HepG2 (cell line): ENCODE measurements around the gene VPS25. TPM values are rescaled to one million over a fixed set of nuclear protein-coding genes. Genes with fewer than 3 reads are reported as not detected.
A peak's percentile ranks its signal among the peaks of the same experiment; 100 is the strongest.

Source experiments
- HNF4A ChIP-seq: sonication (generic); formaldehyde crosslinking; IDR thresholded peaks from 2 replicates; pipeline ENCODE4 v1.4.0; 2020; ENCODE audit warnings: missing genetic modification reagents
- HOXD1 ChIP-seq: sonication (generic); formaldehyde crosslinking; IDR thresholded peaks from 2 replicates; pipeline ENCODE4 v1.5.0; 2020; ENCODE audit warnings: missing genetic modification reagents
- MYC ChIP-seq: sonication (generic); formaldehyde crosslinking; IDR thresholded peaks from 2 replicates; pipeline ENCODE4 v1.9.0; 2021; ENCODE audit warnings: missing genetic modification reagents, borderline replicate concordance
- NFATC3 ChIP-seq: sonication (generic); formaldehyde crosslinking; IDR thresholded peaks from 2 replicates; pipeline ENCODE4 v1.5.1; 2020; ENCODE audit warnings: mild to moderate bottlenecking, missing genetic modification reagents
- PBX3 ChIP-seq: sonication (generic); formaldehyde crosslinking; IDR thresholded peaks from 2 replicates; pipeline ENCODE4 v1.8.1; 2023; ENCODE audit warnings: missing genetic modification reagents, inconsistent platforms, borderline replicate concordance
- PITX1 ChIP-seq: sonication (generic); formaldehyde crosslinking; IDR thresholded peaks from 2 replicates; pipeline ENCODE4 v1.5.1; 2020; ENCODE audit warnings: mild to moderate bottlenecking, missing genetic modification reagents
- PRPF4 ChIP-seq: fragments of 200-400 bp; formaldehyde crosslinking; IDR thresholded peaks from 2 replicates; pipeline ENCODE4 v1.6.1; 2016; ENCODE audit warnings: low read length, low read depth; ENCODE audit not compliant: poor library complexity, severe bottlenecking
- SAP130 ChIP-seq: IDR thresholded peaks from 2 replicates; pipeline ENCODE4 v1.6.1; 2016; ENCODE audit warnings: low read depth
- SMC3 ChIP-seq: IDR thresholded peaks from 2 replicates; pipeline ENCODE4 v1.6.1; 2011; ENCODE audit warnings: low read length, improper control_type of control experiment
- YEATS2 ChIP-seq: sonication (generic); formaldehyde crosslinking; IDR thresholded peaks from 2 replicates; pipeline ENCODE4 v1.4.0; 2020; ENCODE audit warnings: missing genetic modification reagents, borderline replicate concordance
- ZFP37 ChIP-seq: sonication (generic); formaldehyde crosslinking; IDR thresholded peaks from 2 replicates; pipeline ENCODE4 v1.4.0; 2020; ENCODE audit warnings: missing genetic modification reagents, borderline replicate concordance
- ZNF230 ChIP-seq: sonication (generic); formaldehyde crosslinking; IDR thresholded peaks from 2 replicates; pipeline ENCODE4 v1.4.0; 2020; ENCODE audit warnings: mild to moderate bottlenecking, missing genetic modification reagents
- ZNF264 ChIP-seq: sonication (generic); formaldehyde crosslinking; IDR thresholded peaks from 2 replicates; pipeline ENCODE4 v1.4.0; 2020; ENCODE audit warnings: missing genetic modification reagents
- ZNF282 ChIP-seq: fragments of 450-650 bp; IDR thresholded peaks from 2 replicates; pipeline ENCODE4 v1.6.1; 2018; ENCODE audit not compliant: partially characterized antibody
- polyA plus RNA-seq, 8 experiments: library from polyadenylated mRNA; depleted of rRNA in 3 of 8; stranded (reverse) in 7 of 8; unstranded in 1 of 8; fragments of >200 nt; fragmentation: Illumina TruSeq in 4 of 8; extraction: Trizol in 4 of 8; gene quantifications; 2 replicates each; pipeline versions ENCODE4 v1.2.1 to v1.2.3, GENCODE V29; 2011 to 2016; ENCODE audit warnings: low read depth in 4 of 8, missing spikeins in 1 of 8, mixed read lengths in 1 of 8; ENCODE audit not compliant: insufficient read depth in 1 of 8
- total RNA-seq, 5 experiments: library from RNA; depleted of rRNA; stranded (reverse); fragments of >200 nt; fragmentation: Illumina TruSeq; extraction: Trizol; gene quantifications; 2 replicates each; pipeline ENCODE4 v1.2.3, GENCODE V29; 2016; ENCODE audit warnings: low read depth in 1 of 5
- TF ChIP-seq, protein P1 (sequence below): sonication (generic); formaldehyde crosslinking; IDR thresholded peaks from 2 replicates; pipeline ENCODE4 v1.4.0; 2020; ENCODE audit warnings: missing genetic modification reagents, mild to moderate bottlenecking, borderline replicate concordance
- TF ChIP-seq, protein P2 (sequence below): sonication (generic); formaldehyde crosslinking; IDR thresholded peaks from 2 replicates; pipeline ENCODE4 v1.5.0; 2020; ENCODE audit warnings: missing genetic modification reagents, mild to moderate bottlenecking, borderline replicate concordance
- TF ChIP-seq, protein P3 (sequence below), 2 experiments: sonication (generic) in 1 of 2; formaldehyde crosslinking in 1 of 2; IDR thresholded peaks; 2 replicates each; pipeline versions ENCODE4 v1.4.0 to v1.6.1; 2016 to 2020; ENCODE audit warnings: borderline replicate concordance in 1 of 2, low read depth in 1 of 2, mild to moderate bottlenecking in 1 of 2, missing genetic modification reagents in 1 of 2
- TF ChIP-seq, protein P4 (sequence below): sonication (generic); formaldehyde crosslinking; IDR thresholded peaks from 2 replicates; pipeline ENCODE4 v1.4.0; 2020; ENCODE audit warnings: mild to moderate bottlenecking, missing genetic modification reagents

VPS25 gene
- total and polyA plus RNA-seq, 2 of the 13 experiments (the other 11 are each of a cell fraction or from before 2014, with no cell fraction given), result 161 to 249 TPM

GRCh38 chr17:42773290-42774035 lies at the start of gene VPS25 (continued):
- TF ChIP-seq, protein P1, sequence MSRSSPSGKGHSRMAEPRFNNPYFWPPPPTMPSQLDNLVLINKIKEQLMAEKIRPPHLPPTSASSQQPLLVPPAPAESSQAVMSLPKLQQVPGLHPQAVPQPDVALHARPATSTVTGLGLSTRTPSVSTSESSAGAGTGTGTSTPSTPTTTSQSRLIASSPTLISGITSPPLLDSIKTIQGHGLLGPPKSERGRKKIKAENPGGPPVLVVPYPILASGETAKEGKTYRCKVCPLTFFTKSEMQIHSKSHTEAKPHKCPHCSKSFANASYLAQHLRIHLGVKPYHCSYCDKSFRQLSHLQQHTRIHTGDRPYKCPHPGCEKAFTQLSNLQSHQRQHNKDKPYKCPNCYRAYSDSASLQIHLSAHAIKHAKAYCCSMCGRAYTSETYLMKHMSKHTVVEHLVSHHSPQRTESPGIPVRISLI (CRISPR knock-in tag), result peak; percentile 43; the same call in 1 of the 2 replicates
- TF ChIP-seq ZFP37 (CRISPR knock-in tag) (peak; percentile 87), ZNF230 (CRISPR knock-in tag) (peak; percentile 37; the same call in 1 of the 2 replicates), YEATS2 (CRISPR knock-in tag) (peak; percentile 98), PITX1 (CRISPR knock-in tag) (peak; percentile 73), HOXD1 (CRISPR knock-in tag) (peak; percentile 78), HNF4A (CRISPR knock-in tag) (peak; percentile 32; the same call in 1 of the 2 replicates), PBX3 (no peak), MYC (peak; percentile 76), PRPF4 (no peak), ZNF264 (peak; percentile 84; the same call in 1 of the 2 replicates), SMC3 (no peak; the same call in 1 of the 2 replicates), NFATC3 (CRISPR knock-in tag) (no peak), SAP130 (CRISPR knock-in tag) (peak; percentile 97), ZNF282 (no peak)
- TF ChIP-seq, protein P2, sequence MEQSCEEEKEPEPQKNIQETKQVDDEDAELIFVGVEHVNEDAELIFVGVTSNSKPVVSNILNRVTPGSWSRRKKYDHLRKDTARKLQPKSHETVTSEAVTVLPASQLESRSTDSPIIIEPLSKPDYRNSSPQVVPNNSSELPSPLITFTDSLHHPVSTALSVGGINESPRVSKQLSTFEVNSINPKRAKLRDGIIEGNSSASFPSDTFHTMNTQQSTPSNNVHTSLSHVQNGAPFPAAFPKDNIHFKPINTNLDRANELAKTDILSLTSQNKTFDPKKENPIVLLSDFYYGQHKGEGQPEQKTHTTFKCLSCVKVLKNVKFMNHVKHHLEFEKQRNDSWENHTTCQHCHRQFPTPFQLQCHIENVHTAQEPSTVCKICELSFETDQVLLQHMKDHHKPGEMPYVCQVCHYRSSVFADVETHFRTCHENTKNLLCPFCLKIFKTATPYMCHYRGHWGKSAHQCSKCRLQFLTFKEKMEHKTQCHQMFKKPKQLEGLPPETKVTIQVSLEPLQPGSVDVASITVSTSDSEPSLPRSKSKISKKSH, result peak; percentile 94
- TF ChIP-seq, protein P3, sequence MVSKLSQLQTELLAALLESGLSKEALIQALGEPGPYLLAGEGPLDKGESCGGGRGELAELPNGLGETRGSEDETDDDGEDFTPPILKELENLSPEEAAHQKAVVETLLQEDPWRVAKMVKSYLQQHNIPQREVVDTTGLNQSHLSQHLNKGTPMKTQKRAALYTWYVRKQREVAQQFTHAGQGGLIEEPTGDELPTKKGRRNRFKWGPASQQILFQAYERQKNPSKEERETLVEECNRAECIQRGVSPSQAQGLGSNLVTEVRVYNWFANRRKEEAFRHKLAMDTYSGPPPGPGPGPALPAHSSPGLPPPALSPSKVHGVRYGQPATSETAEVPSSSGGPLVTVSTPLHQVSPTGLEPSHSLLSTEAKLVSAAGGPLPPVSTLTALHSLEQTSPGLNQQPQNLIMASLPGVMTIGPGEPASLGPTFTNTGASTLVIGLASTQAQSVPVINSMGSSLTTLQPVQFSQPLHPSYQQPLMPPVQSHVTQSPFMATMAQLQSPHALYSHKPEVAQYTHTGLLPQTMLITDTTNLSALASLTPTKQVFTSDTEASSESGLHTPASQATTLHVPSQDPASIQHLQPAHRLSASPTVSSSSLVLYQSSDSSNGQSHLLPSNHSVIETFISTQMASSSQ (IDR thresholded peaks at IDR 0.05; ENCODE audit: low read depth), result peak; percentile 27; the same call in 1 of the 2 replicates
- TF ChIP-seq, protein P3 (CRISPR knock-in tag; IDR thresholded peaks at IDR 0.05; ENCODE audit: borderline replicate concordance), result peak; percentile 59; the same call in 1 of the 2 replicates
- TF ChIP-seq, protein P4, sequence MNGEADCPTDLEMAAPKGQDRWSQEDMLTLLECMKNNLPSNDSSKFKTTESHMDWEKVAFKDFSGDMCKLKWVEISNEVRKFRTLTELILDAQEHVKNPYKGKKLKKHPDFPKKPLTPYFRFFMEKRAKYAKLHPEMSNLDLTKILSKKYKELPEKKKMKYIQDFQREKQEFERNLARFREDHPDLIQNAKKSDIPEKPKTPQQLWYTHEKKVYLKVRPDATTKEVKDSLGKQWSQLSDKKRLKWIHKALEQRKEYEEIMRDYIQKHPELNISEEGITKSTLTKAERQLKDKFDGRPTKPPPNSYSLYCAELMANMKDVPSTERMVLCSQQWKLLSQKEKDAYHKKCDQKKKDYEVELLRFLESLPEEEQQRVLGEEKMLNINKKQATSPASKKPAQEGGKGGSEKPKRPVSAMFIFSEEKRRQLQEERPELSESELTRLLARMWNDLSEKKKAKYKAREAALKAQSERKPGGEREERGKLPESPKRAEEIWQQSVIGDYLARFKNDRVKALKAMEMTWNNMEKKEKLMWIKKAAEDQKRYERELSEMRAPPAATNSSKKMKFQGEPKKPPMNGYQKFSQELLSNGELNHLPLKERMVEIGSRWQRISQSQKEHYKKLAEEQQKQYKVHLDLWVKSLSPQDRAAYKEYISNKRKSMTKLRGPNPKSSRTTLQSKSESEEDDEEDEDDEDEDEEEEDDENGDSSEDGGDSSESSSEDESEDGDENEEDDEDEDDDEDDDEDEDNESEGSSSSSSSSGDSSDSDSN (CRISPR knock-in tag), result peak; percentile 75
